HEK293 (cell line): ENCODE data around the gene IL12B.

Experiments
- MEIS1 ChIP-seq: sonication (generic); formaldehyde crosslinking; IDR thresholded peaks from 2 replicates; pipeline ENCODE4 v1.8.1; 2022; ENCODE audit warnings: missing genetic modification reagents, mild to moderate bottlenecking, borderline replicate concordance
- PATZ1 ChIP-seq: fragments of 450-650 bp; formaldehyde crosslinking; IDR thresholded peaks from 2 replicates; pipeline ENCODE4 v1.5.1; 2016; ENCODE audit warnings: missing biosample characterization, missing genetic modification characterization
- REST ChIP-seq: fragments of 450-650 bp; formaldehyde crosslinking; IDR thresholded peaks from 2 replicates; pipeline ENCODE4 v1.5.1; 2016; ENCODE audit warnings: missing biosample characterization, missing genetic modification characterization
- WT1 ChIP-seq: fragments of 450-650 bp; formaldehyde crosslinking; IDR thresholded peaks from 2 replicates; pipeline ENCODE4 v1.5.1; 2016; ENCODE audit warnings: missing biosample characterization, missing genetic modification characterization
- ZNF274 ChIP-seq, 2 experiments: fragments of 200-500 bp in 1 of 2; fragments of 450-650 bp in 1 of 2; sonication (Bioruptor generic) in 1 of 2; formaldehyde crosslinking in 1 of 2; IDR thresholded peaks; 2 replicates each; pipeline versions ENCODE4 v1.5.1 to v1.6.1; 2014 to 2016; ENCODE audit warnings: borderline replicate concordance in 1 of 2, inconsistent platforms in 1 of 2, low read length in 1 of 2, missing biosample characterization in 1 of 2, missing genetic modification characterization in 1 of 2
- ZNF510 ChIP-seq: fragments of 450-650 bp; formaldehyde crosslinking; IDR thresholded peaks from 2 replicates; pipeline ENCODE4 v1.5.1; 2018; ENCODE audit warnings: mild to moderate bottlenecking, missing genetic modification characterization, missing biosample characterization; ENCODE audit not compliant: insufficient replicate concordance
- ZNF555 ChIP-seq: fragments of 450-650 bp; formaldehyde crosslinking; conservative IDR thresholded peaks from 2 replicates; pipeline ENCODE4 v1.5.1; 2017; ENCODE audit warnings: missing biosample characterization, mild to moderate bottlenecking, missing genetic modification characterization, inconsistent platforms
- TF ChIP-seq, protein P1 (sequence below): fragments of 450-650 bp; formaldehyde crosslinking; IDR thresholded peaks from 2 replicates; pipeline ENCODE4 v1.5.1; 2016; ENCODE audit warnings: missing biosample characterization, missing genetic modification characterization
- TF ChIP-seq, protein P2 (sequence below): fragments of 450-650 bp; formaldehyde crosslinking; IDR thresholded peaks from 2 replicates; pipeline ENCODE4 v1.5.1; 2016; ENCODE audit warnings: missing biosample characterization, missing genetic modification characterization, low read depth

- no peak for TF ChIP-seq ZNF274 (IDR thresholded peaks at IDR 0.05; ENCODE audit: low read length)
- no peak for TF ChIP-seq ZNF274 (tag by site-specific recombination; IDR thresholded peaks at IDR 0.05; ENCODE audit: borderline replicate concordance)
- TF ChIP-seq ZNF510 (tag by site-specific recombination): no peak
- TF ChIP-seq REST (tag by site-specific recombination): no peak
- no peak for TF ChIP-seq WT1 (tag by site-specific recombination)
- no peak for TF ChIP-seq ZNF555 (tag by site-specific recombination)
- no peak for TF ChIP-seq PATZ1 (tag by site-specific recombination)
- TF ChIP-seq, protein P1, sequence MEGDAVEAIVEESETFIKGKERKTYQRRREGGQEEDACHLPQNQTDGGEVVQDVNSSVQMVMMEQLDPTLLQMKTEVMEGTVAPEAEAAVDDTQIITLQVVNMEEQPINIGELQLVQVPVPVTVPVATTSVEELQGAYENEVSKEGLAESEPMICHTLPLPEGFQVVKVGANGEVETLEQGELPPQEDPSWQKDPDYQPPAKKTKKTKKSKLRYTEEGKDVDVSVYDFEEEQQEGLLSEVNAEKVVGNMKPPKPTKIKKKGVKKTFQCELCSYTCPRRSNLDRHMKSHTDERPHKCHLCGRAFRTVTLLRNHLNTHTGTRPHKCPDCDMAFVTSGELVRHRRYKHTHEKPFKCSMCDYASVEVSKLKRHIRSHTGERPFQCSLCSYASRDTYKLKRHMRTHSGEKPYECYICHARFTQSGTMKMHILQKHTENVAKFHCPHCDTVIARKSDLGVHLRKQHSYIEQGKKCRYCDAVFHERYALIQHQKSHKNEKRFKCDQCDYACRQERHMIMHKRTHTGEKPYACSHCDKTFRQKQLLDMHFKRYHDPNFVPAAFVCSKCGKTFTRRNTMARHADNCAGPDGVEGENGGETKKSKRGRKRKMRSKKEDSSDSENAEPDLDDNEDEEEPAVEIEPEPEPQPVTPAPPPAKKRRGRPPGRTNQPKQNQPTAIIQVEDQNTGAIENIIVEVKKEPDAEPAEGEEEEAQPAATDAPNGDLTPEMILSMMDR: no peak
- TF ChIP-seq MEIS1 (CRISPR knock-in tag): no peak
- TF ChIP-seq, protein P2, sequence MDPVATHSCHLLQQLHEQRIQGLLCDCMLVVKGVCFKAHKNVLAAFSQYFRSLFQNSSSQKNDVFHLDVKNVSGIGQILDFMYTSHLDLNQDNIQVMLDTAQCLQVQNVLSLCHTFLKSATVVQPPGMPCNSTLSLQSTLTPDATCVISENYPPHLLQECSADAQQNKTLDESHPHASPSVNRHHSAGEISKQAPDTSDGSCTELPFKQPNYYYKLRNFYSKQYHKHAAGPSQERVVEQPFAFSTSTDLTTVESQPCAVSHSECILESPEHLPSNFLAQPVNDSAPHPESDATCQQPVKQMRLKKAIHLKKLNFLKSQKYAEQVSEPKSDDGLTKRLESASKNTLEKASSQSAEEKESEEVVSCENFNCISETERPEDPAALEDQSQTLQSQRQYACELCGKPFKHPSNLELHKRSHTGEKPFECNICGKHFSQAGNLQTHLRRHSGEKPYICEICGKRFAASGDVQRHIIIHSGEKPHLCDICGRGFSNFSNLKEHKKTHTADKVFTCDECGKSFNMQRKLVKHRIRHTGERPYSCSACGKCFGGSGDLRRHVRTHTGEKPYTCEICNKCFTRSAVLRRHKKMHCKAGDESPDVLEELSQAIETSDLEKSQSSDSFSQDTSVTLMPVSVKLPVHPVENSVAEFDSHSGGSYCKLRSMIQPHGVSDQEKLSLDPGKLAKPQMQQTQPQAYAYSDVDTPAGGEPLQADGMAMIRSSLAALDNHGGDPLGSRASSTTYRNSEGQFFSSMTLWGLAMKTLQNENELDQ: no peak
Measured at GRCh38 chr5:159338118-159338517, 7.8 kb upstream of the IL12B start.
